HCT116 (cell line): ENCODE data around the gene GPC4. TPM values are rescaled to one million over a fixed set of nuclear protein-coding genes. Genes with fewer than 3 reads are reported as not detected.

ENCODE experiments used
- ATAC-seq: fragments of 200-7000 bp; cut with Tn5 transposase; 2 replicates; pipeline ENCODE4 v1.9.1; 2020; ENCODE audit warnings: mild to moderate bottlenecking, moderate library complexity
- BruUV-seq: library from RNA; stranded (reverse); fragments of 400-500 nt; replicated peaks from 2 replicates; lab custom pipeline; 2021; lab: Mats Ljungman, UMichigan
- CTCF ChIA-PET: fragments of 300-600 bp; sonication (Branson Sonifier 250); formaldehyde crosslinking; loops from one replicate; lab custom pipeline; 2021; ENCODE audit warnings: antibody characterized with exemption; lab: Charles Lee
- POLR2A ChIA-PET: fragments of 300-600, 350-600 bp; sonication (Branson Sonifier 250); formaldehyde crosslinking; loops from one replicate; lab custom pipeline; 2021; ENCODE audit warnings: antibody characterized with exemption; lab: Charles Lee
- RAD21 ChIA-PET, 2 experiments: fragments of 300-600 bp; sonication (Branson Sonifier 250); formaldehyde crosslinking; loops; one replicate each; lab custom pipeline; 2023; ENCODE audit warnings: low total read pairs in 2 of 2; ENCODE audit not compliant: uncharacterized antibody in 2 of 2, unreplicated experiment in 2 of 2, low non-redundant PET in 1 of 2; lab: Charles Lee
- DNase-seq: peaks from one replicate; pipeline ENCODE4 v3.0.0-alpha.2; 2010; ENCODE audit warnings: low read depth, low spot score
- H2AFZ ChIP-seq: fragments of 200-600 bp; shearing (Covaris generic), sonication (generic); 2 replicates; pipeline ENCODE4 v1.6.1; 2017; ENCODE audit warnings: low read depth, mixed run types, mixed read lengths, antibody characterized with exemption, low read length; ENCODE audit not compliant: poor library complexity, severe bottlenecking
- H3K27ac ChIP-seq: 2 replicates; pipeline ENCODE4 v1.5.1; 2012; ENCODE audit warnings: low read depth, low read length
- H3K27me3 ChIP-seq: fragments of 200-600 bp; sonication (generic); 2 replicates; pipeline ENCODE4 v1.6.1; 2016; ENCODE audit warnings: mixed run types, low read length, mixed read lengths; ENCODE audit not compliant: insufficient read depth
- H3K36me3 ChIP-seq, 2 experiments: fragments of 200-500 bp in 1 of 2; fragments of 200-600 bp in 1 of 2; sonication (Bioruptor generic) in 1 of 2; sonication (generic) in 1 of 2; 2 replicates each; pipeline versions ENCODE4 v1.5.1 to v1.6.1; 2014 to 2016; ENCODE audit warnings: low read length in 2 of 2, inconsistent platforms in 1 of 2, mixed read lengths in 1 of 2, mixed run types in 1 of 2; ENCODE audit not compliant: insufficient read depth in 2 of 2, control insufficient read depth in 1 of 2
- H3K4me1 ChIP-seq, 2 experiments: fragments of 200-600 bp in 1 of 2; sonication (generic) in 1 of 2; 2 replicates each; pipeline versions ENCODE4 v1.5.1 to v1.6.1; 2012 to 2017; ENCODE audit warnings: low read length in 2 of 2, inconsistent platforms in 1 of 2, mild to moderate bottlenecking in 1 of 2, mixed read lengths in 1 of 2, mixed run types in 1 of 2, moderate library complexity in 1 of 2; ENCODE audit not compliant: insufficient read depth in 2 of 2, control insufficient read depth in 1 of 2
- H3K4me2 ChIP-seq: fragments of 200-600 bp; sonication (generic); 2 replicates; pipeline ENCODE4 v1.6.1; 2017; ENCODE audit warnings: mixed run types, low read length, mixed read lengths
- H3K4me3 ChIP-seq, 2 experiments: fragments of 200-600 bp in 1 of 2; sonication (generic) in 1 of 2; replicated peaks in 1 of 2; 2 replicates each; pipeline ENCODE4 v1.5.1; 2011 to 2016; ENCODE audit warnings: low read length in 2 of 2, control low read depth in 1 of 2, low read depth in 1 of 2, mild to moderate bottlenecking in 1 of 2, mixed read lengths in 1 of 2, mixed run types in 1 of 2
- H3K79me2 ChIP-seq: fragments of 200-600 bp; sonication (generic); 2 replicates; pipeline ENCODE4 v1.6.1; 2017; ENCODE audit warnings: mild to moderate bottlenecking, mixed run types, low read length, moderate library complexity, mixed read lengths; ENCODE audit not compliant: insufficient read depth
- H3K9ac ChIP-seq: fragments of 200-600 bp; sonication (generic); 2 replicates; pipeline ENCODE4 v1.6.1; 2016; ENCODE audit warnings: low read length, mixed read lengths
- H3K9me2 ChIP-seq: fragments of 200-600 bp; sonication (generic), shearing (Covaris generic); 2 replicates; pipeline ENCODE4 v1.6.1; 2017; ENCODE audit warnings: mixed run types, mild to moderate bottlenecking, moderate library complexity; ENCODE audit not compliant: insufficient read depth
- H3K9me3 ChIP-seq, 2 experiments: fragments of 200-500 bp in 1 of 2; fragments of 200-600 bp in 1 of 2; sonication (Bioruptor generic) in 1 of 2; sonication (generic) in 1 of 2; 2 replicates each; pipeline ENCODE4 v1.6.1; 2014 to 2017; ENCODE audit warnings: low read length in 2 of 2, mixed read lengths in 2 of 2, inconsistent platforms in 1 of 2, low read depth in 1 of 2, mild to moderate bottlenecking in 1 of 2, mixed run types in 1 of 2, moderate library complexity in 1 of 2; ENCODE audit not compliant: control insufficient read depth in 1 of 2, insufficient read depth in 1 of 2
- H4K20me1 ChIP-seq: fragments of 200-600 bp; sonication (generic), shearing (Covaris generic); 2 replicates; pipeline ENCODE4 v1.6.1; 2017; ENCODE audit warnings: mixed run types, mild to moderate bottlenecking, moderate library complexity; ENCODE audit not compliant: insufficient read depth
- CBX3 ChIP-seq: IDR thresholded peaks from 2 replicates; pipeline ENCODE4 v1.6.1; 2012; ENCODE audit warnings: low read depth
- CEBPB ChIP-seq: IDR thresholded peaks from 2 replicates; pipeline ENCODE4 v1.6.1; 2012; ENCODE audit warnings: low read depth
- EGR1 ChIP-seq: IDR thresholded peaks from 2 replicates; pipeline ENCODE4 v1.6.1; 2012; ENCODE audit warnings: low read depth
- ELF1 ChIP-seq: IDR thresholded peaks from 2 replicates; pipeline ENCODE4 v1.6.1; 2012; ENCODE audit warnings: low read depth, borderline replicate concordance
- EZH2 ChIP-seq: fragments of 200-600 bp; sonication (generic); IDR thresholded peaks from 2 replicates; pipeline ENCODE4 v1.6.1; 2017; ENCODE audit warnings: antibody characterized with exemption, mixed run types
- EZH2phosphoT487 ChIP-seq: fragments of 200-600 bp; IDR thresholded peaks from 2 replicates; pipeline ENCODE4 v1.6.1; 2018; ENCODE audit warnings: antibody characterized with exemption, borderline replicate concordance
- FOSL1 ChIP-seq: IDR thresholded peaks from 2 replicates; pipeline ENCODE4 v1.6.1; 2012; ENCODE audit warnings: low read depth
- JUND ChIP-seq: IDR thresholded peaks from 2 replicates; pipeline ENCODE4 v1.6.1; 2012
- POLR2A ChIP-seq: IDR thresholded peaks from 2 replicates; pipeline ENCODE4 v1.7.0; 2011; ENCODE audit warnings: borderline replicate concordance; ENCODE audit not compliant: insufficient read depth, insufficient read length; ENCODE audit errors: extremely low read depth
- SIN3A ChIP-seq: IDR thresholded peaks from 2 replicates; pipeline ENCODE4 v1.6.1; 2012; ENCODE audit warnings: low read depth
- SP1 ChIP-seq: IDR thresholded peaks from 2 replicates; pipeline ENCODE4 v1.6.1; 2012; ENCODE audit warnings: low read depth
- YY1 ChIP-seq: IDR thresholded peaks from 2 replicates; pipeline ENCODE4 v1.6.1; 2011; ENCODE audit warnings: low read length, low read depth, moderate library complexity, mild to moderate bottlenecking; ENCODE audit not compliant: insufficient replicate concordance; ENCODE audit errors: extremely low read depth
- ZNF274 ChIP-seq: fragments of 200-500 bp; sonication (Bioruptor generic); IDR thresholded peaks from 2 replicates; pipeline ENCODE4 v1.6.1; 2014; ENCODE audit warnings: mild to moderate bottlenecking, low read depth, low read length, inconsistent platforms
- intact Hi-C: fragments of 100-400 bp; cut with micrococcal nuclease; formaldehyde crosslinking; loops from 2 replicates; pipeline ENCODE4 v1.10.0; 2022
- total RNA-seq: library from RNA; stranded (reverse); gene quantifications from one replicate; pipeline ENCODE4 v1.2.1, GENCODE V29; 2021; ENCODE audit not compliant: unreplicated experiment
- TF ChIP-seq, protein P1 (sequence below), 3 experiments: fragments of 200-600 bp in 1 of 3; sonication (generic) in 1 of 3; IDR thresholded peaks in 2 of 3; conservative IDR thresholded peaks in 1 of 3; 2 replicates each; pipeline ENCODE4 v1.5.1; 2012 to 2017; ENCODE audit warnings: low read depth in 2 of 3, low read length in 2 of 3, antibody characterized with exemption in 1 of 3, borderline replicate concordance in 1 of 3, control low read depth in 1 of 3, mild to moderate bottlenecking in 1 of 3, mixed read lengths in 1 of 3, mixed run types in 1 of 3, moderate library complexity in 1 of 3; ENCODE audit not compliant: insufficient read depth in 1 of 3
- TF ChIP-seq, protein P2 (sequence below): IDR thresholded peaks from 2 replicates; pipeline ENCODE4 v1.6.1; 2012; ENCODE audit warnings: low read depth
- TF ChIP-seq, protein P3 (sequence below): IDR thresholded peaks from 2 replicates; pipeline ENCODE4 v1.6.1; 2011; ENCODE audit warnings: mild to moderate bottlenecking, low read length, moderate library complexity; ENCODE audit not compliant: insufficient replicate concordance; ENCODE audit errors: extremely low read depth
- TF ChIP-seq, protein P4 (sequence below): IDR thresholded peaks from 2 replicates; pipeline ENCODE4 v1.6.1; 2012

Gene GPC4
- total RNA-seq, 1 experiment from 2014 or later = 9.7 TPM

DNA sequence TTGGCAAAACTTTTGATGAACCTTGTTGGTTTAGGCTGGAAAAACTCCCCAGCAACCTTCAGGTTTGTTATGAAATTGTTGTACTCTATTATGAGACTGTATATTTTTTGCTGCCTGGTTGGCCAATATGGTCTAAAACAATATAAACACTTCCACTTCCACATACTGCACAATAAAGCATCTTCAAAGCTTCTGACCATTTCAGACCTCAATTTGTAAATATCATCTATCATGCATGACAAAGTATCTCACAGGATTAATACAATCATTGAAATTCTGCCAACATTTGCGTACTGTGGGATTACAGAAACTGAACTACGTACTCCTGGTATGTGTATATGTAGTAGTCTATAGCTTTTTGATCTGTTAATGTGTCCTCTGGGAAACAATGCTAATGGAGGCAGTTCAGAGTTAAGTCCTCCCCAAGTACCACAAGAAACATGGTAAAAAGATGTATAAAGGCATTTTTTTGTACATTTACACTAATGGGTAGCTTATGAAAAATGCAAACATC lies 40.4 kb downstream of the GPC4 start:
- no peaks in the 10 kb centered on the region for H3K9me3 ChIP-seq
- no TSS peak for BruUV-seq
- no peaks in the 10 kb centered on the region for H4K20me1 ChIP-seq
- intact Hi-C loops = no loop called here
- H2AFZ ChIP-seq = no peak overlapping the region
- H3K79me2 ChIP-seq = no peaks in the 10 kb centered on the region
- POLR2A ChIA-PET = no interaction called here
- no peaks in the 10 kb centered on the region for H3K36me3 ChIP-seq
- H3K4me1 ChIP-seq = no peaks in the 10 kb centered on the region
- CTCF ChIA-PET = no interaction called here
- DNase-seq (no peak), ATAC-seq (no peak)
- H3K27ac ChIP-seq = no peak overlapping the region
- no peak overlapping the region for H3K4me3 ChIP-seq
- no peaks in the 10 kb centered on the region for H3K9me2 ChIP-seq
- no peak overlapping the region for H3K9ac ChIP-seq
- H3K4me2 ChIP-seq = no peak overlapping the region
- RAD21 ChIA-PET = no interaction called here
- TF ChIP-seq EZH2phosphoT487 (no peak), ZNF274 (no peak), EGR1 (no peak), POLR2A (no peak), JUND (no peak), SIN3A (no peak), CBX3 (no peak), ELF1 (no peak), EZH2 (no peak), YY1 (no peak), SP1 (no peak), FOSL1 (no peak), CEBPB (no peak)
- TF ChIP-seq, protein P1, sequence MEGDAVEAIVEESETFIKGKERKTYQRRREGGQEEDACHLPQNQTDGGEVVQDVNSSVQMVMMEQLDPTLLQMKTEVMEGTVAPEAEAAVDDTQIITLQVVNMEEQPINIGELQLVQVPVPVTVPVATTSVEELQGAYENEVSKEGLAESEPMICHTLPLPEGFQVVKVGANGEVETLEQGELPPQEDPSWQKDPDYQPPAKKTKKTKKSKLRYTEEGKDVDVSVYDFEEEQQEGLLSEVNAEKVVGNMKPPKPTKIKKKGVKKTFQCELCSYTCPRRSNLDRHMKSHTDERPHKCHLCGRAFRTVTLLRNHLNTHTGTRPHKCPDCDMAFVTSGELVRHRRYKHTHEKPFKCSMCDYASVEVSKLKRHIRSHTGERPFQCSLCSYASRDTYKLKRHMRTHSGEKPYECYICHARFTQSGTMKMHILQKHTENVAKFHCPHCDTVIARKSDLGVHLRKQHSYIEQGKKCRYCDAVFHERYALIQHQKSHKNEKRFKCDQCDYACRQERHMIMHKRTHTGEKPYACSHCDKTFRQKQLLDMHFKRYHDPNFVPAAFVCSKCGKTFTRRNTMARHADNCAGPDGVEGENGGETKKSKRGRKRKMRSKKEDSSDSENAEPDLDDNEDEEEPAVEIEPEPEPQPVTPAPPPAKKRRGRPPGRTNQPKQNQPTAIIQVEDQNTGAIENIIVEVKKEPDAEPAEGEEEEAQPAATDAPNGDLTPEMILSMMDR (IDR thresholded peaks at IDR 0.05 in 2 of 3, conservative IDR thresholded peaks at IDR 0.05 in 1 of 3; ENCODE audit: borderline replicate concordance in 1 of 3, insufficient read depth in 1 of 3, low read depth in 2 of 3, low read length in 2 of 3) = no peak
- TF ChIP-seq, protein P2, sequence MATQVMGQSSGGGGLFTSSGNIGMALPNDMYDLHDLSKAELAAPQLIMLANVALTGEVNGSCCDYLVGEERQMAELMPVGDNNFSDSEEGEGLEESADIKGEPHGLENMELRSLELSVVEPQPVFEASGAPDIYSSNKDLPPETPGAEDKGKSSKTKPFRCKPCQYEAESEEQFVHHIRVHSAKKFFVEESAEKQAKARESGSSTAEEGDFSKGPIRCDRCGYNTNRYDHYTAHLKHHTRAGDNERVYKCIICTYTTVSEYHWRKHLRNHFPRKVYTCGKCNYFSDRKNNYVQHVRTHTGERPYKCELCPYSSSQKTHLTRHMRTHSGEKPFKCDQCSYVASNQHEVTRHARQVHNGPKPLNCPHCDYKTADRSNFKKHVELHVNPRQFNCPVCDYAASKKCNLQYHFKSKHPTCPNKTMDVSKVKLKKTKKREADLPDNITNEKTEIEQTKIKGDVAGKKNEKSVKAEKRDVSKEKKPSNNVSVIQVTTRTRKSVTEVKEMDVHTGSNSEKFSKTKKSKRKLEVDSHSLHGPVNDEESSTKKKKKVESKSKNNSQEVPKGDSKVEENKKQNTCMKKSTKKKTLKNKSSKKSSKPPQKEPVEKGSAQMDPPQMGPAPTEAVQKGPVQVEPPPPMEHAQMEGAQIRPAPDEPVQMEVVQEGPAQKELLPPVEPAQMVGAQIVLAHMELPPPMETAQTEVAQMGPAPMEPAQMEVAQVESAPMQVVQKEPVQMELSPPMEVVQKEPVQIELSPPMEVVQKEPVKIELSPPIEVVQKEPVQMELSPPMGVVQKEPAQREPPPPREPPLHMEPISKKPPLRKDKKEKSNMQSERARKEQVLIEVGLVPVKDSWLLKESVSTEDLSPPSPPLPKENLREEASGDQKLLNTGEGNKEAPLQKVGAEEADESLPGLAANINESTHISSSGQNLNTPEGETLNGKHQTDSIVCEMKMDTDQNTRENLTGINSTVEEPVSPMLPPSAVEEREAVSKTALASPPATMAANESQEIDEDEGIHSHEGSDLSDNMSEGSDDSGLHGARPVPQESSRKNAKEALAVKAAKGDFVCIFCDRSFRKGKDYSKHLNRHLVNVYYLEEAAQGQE = no peak
- TF ChIP-seq, protein P3, sequence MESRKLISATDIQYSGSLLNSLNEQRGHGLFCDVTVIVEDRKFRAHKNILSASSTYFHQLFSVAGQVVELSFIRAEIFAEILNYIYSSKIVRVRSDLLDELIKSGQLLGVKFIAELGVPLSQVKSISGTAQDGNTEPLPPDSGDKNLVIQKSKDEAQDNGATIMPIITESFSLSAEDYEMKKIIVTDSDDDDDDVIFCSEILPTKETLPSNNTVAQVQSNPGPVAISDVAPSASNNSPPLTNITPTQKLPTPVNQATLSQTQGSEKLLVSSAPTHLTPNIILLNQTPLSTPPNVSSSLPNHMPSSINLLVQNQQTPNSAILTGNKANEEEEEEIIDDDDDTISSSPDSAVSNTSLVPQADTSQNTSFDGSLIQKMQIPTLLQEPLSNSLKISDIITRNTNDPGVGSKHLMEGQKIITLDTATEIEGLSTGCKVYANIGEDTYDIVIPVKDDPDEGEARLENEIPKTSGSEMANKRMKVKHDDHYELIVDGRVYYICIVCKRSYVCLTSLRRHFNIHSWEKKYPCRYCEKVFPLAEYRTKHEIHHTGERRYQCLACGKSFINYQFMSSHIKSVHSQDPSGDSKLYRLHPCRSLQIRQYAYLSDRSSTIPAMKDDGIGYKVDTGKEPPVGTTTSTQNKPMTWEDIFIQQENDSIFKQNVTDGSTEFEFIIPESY = no peak
- TF ChIP-seq, protein P4, sequence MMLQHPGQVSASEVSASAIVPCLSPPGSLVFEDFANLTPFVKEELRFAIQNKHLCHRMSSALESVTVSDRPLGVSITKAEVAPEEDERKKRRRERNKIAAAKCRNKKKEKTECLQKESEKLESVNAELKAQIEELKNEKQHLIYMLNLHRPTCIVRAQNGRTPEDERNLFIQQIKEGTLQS = no peak
- H3K27me3 ChIP-seq = no peaks in the 10 kb centered on the region
